GM10248 (cell line): ENCODE measurements around the gene DNM3.

Experiments
- CTCF ChIA-PET: fragments of 300-600 bp; sonication (Branson Sonifier 250); formaldehyde crosslinking; extraction: SDS; loops from one replicate; lab custom pipeline; 2021; ENCODE audit warnings: antibody characterized with exemption; lab: Yijun Ruan, JAX
- POLR2A ChIA-PET: fragments of 350-650 bp; sonication (Branson Sonifier 250); formaldehyde crosslinking; extraction: SDS; loops from one replicate; lab custom pipeline; 2020; ENCODE audit warnings: antibody characterized with exemption; lab: Yijun Ruan, JAX
- DNase-seq: peaks from one replicate; pipeline ENCODE4 v3.0.0; 2012; ENCODE audit errors: extremely low spot score
- TF ChIP-seq, protein P1 (sequence below): IDR thresholded peaks from 2 replicates; pipeline ENCODE4 v1.5.1; 2012; ENCODE audit warnings: mild to moderate bottlenecking, low read depth; ENCODE audit errors: extremely low read depth, missing control alignments, control extremely low read depth

Gene DNM3

DNA sequence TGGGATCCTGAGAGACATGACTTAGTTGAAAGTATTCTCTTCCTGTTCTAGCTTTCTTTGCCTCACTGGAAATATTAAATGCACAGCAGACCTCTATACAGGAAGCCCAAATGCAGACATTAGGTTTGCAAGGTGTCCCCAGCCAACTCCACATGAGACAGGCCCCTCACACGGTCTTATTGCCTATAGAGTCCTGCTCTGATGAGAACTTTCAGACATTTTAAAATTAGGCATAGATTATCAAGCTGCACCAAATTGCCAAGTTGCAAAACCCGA is 327.2 kb downstream of the DNM3 start:
- TF ChIP-seq, protein P1, sequence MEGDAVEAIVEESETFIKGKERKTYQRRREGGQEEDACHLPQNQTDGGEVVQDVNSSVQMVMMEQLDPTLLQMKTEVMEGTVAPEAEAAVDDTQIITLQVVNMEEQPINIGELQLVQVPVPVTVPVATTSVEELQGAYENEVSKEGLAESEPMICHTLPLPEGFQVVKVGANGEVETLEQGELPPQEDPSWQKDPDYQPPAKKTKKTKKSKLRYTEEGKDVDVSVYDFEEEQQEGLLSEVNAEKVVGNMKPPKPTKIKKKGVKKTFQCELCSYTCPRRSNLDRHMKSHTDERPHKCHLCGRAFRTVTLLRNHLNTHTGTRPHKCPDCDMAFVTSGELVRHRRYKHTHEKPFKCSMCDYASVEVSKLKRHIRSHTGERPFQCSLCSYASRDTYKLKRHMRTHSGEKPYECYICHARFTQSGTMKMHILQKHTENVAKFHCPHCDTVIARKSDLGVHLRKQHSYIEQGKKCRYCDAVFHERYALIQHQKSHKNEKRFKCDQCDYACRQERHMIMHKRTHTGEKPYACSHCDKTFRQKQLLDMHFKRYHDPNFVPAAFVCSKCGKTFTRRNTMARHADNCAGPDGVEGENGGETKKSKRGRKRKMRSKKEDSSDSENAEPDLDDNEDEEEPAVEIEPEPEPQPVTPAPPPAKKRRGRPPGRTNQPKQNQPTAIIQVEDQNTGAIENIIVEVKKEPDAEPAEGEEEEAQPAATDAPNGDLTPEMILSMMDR = no peak
- no peak for DNase-seq
- ChIA-PET POLR2A (no interaction called here), CTCF (interaction anchor here (1.3 to 2.3 kb wide), 2 partner anchors 12 to 17 kb away, joined by 3 to 7 read pairs; no protein-coding TSS in a partner anchor)

DNA sequence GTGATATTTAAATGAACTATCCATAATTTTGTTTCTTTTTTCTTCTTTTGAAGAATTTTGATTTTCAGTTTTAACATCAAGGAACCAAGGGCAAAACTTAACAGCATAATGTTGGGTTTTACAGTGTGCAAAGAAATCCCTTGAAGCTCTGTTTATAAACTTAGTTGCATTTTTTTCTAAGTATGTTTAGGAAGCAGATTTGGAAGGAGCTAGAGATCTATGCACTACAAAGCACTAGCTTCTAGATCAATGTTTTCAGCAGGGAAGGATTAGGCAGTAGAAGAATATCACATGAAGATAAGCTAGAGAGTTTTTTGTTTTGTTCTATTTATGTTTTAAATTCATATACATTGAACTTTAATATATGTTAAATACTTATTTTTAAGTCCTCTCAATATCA is 328.5 kb downstream of the DNM3 start:
- ChIA-PET CTCF (interaction anchor here (1.3 to 2.3 kb wide), 2 partner anchors 9 to 13 kb away, joined by 3 to 7 read pairs; no protein-coding TSS in a partner anchor), POLR2A (no interaction called here)
- TF ChIP-seq, protein P1 = no peak
- no peak for DNase-seq

DNA sequence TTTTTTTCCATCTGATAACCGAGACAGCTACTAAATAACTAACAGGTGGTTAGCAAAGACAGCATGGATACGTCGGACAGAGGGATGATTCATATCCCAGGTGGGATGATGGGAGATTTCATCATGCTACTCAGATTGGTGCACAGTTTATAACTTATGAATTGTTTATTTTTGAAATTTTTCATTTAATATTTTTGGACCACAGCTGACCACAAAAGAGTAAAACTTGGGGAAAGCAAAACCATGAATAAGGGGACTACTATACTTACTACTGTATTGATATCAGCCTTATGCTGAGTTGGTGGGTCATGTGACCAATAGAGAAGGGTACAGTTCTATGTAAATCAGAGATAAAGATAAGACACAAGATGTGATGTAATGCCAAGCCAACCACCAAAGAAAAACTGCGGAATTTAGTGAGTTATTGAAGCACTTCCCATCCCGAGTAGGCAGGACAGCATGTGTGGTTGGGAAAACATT is 331.1 kb downstream of the DNM3 start:
- DNase-seq = no peak
- POLR2A ChIA-PET = no interaction called here
- TF ChIP-seq, protein P1 = no peak
- CTCF ChIA-PET = interaction anchor here (1.2 to 1.9 kb wide), 3 partner anchors 9 to 52 kb away, joined by 3 to 6 read pairs (median 5); no protein-coding TSS in a partner anchor

DNA sequence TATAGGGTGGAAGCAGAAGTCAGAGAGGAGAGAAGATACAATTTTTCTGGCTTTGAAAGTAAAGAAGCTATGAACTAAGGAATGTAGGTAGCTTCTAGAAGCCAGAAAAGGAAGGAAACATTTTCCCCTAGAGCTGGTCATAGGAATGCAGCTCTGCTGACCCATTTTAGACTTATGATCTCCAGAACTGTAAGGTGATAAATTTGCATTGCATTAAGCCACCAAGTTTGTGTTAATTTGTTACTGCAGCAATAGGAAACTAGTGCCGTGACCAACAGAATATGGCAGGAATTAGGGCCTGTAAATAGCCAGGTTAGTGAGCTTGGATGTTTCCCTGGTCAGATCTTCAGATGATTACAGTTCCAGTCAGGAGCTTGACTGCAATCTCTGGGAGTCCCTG is 334.9 kb downstream of the DNM3 start:
- DNase-seq = no peak
- POLR2A ChIA-PET = no interaction called here
- TF ChIP-seq, protein P1 = no peak
- CTCF ChIA-PET = interaction anchor here (1.0 to 1.1 kb wide), 2 partner anchors 11 to 12 kb away, joined by 3 read pairs; no protein-coding TSS in a partner anchor

DNA sequence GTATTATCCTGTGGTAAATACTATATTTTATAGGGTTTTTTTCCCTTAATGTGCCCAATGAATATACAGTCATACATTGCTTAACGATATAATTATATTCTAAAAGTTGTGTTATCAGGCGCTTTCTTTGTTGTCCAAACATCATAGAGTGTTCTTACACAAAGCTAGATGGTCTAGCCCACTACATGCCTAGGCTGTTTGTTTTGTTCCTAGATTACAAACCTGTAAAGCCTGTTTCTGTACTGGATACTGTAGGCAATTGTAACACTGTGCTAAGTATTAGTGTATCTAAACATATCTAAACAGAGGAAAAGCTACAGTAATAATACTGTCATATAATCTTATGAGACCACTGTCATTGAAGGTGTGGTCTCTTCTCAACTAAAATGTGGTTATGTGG is 336.6 kb downstream of the DNM3 start:
- POLR2A ChIA-PET = no interaction called here
- TF ChIP-seq, protein P1 = no peak
- DNase-seq = no peak
- CTCF ChIA-PET = no interaction called here

DNA sequence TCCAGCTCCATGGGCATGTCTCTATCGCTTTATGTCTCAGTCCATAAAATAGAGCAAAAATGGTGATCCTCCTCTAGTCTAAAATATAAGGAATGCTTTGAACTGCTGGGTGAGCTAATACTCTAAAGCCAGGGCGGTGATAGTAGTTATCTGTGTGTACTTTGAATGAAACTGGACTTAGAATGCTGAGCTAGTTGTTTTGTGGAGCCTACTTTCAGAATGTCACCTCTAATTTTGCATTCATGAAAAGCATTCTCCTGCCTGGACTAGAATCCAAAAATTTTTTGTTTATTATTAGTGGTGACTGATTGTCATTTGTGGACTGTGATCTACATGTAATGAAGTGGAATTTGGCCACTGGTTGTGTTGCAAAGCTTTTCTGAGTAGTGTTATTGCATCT is 337.6 kb downstream of the DNM3 start:
- CTCF ChIA-PET = interaction anchor here (1.1 to 1.7 kb wide), 5 partner anchors 9 to 206 kb away, joined by 3 to 7 read pairs (median 3); no protein-coding TSS in a partner anchor
- TF ChIP-seq, protein P1 = no peak
- DNase-seq = no peak
- POLR2A ChIA-PET = no interaction called here
